GM10248 (cell line): ENCODE measurements around the gene ZCCHC2.
A peak's percentile ranks its signal among the peaks of the same experiment; 100 is the strongest.

Source experiments
- CTCF ChIA-PET: fragments of 300-600 bp; sonication (Branson Sonifier 250); formaldehyde crosslinking; extraction: SDS; loops from one replicate; lab custom pipeline; 2021; ENCODE audit warnings: antibody characterized with exemption; lab: Yijun Ruan, JAX
- POLR2A ChIA-PET: fragments of 350-650 bp; sonication (Branson Sonifier 250); formaldehyde crosslinking; extraction: SDS; loops from one replicate; lab custom pipeline; 2020; ENCODE audit warnings: antibody characterized with exemption; lab: Yijun Ruan, JAX
- DNase-seq: peaks from one replicate; pipeline ENCODE4 v3.0.0; 2012; ENCODE audit errors: extremely low spot score
- CTCF ChIP-seq: IDR thresholded peaks from 2 replicates; pipeline ENCODE4 v1.5.1; 2012; ENCODE audit warnings: mild to moderate bottlenecking, low read depth; ENCODE audit errors: extremely low read depth, missing control alignments, control extremely low read depth

Gene ZCCHC2

GRCh38 chr18:62516242-62516641 lies 6.6 kb upstream of the ZCCHC2 start:
- POLR2A ChIA-PET, result no interaction called here

GRCh38 chr18:62518460-62519375 lies 4.1 kb upstream of the ZCCHC2 start:
- no peak for DNase-seq
- POLR2A ChIA-PET, result no interaction called here
- TF ChIP-seq CTCF, result no peak
- CTCF ChIA-PET, result no interaction called here

More at GRCh38 chr18:62516242-62516641, 6.6 kb upstream of the ZCCHC2 start:
- TF ChIP-seq CTCF, result no peak
- DNase-seq, result no peak
- CTCF ChIA-PET, result no interaction called here

- POLR2A ChIA-PET, result no interaction called here
- CTCF ChIA-PET, result interaction anchor here (2.1 kb wide), 1 partner anchor 8 kb away, joined by 10 read pairs; no protein-coding TSS in a partner anchor
- no peak for TF ChIP-seq CTCF
- no peak for DNase-seq
These were observed 3.1 kb upstream of the ZCCHC2 start for GRCh38 chr18:62519684-62520083.

- DNase-seq, result no peak
- no peak for TF ChIP-seq CTCF
- POLR2A ChIA-PET, result no interaction called here
- CTCF ChIA-PET, result interaction anchor here (1.0 to 3.0 kb wide), 4 partner anchors 10 to 274 kb away, joined by 3 to 10 read pairs (median 6); no protein-coding TSS in a partner anchor
These were observed 1.7 kb upstream of the ZCCHC2 start for GRCh38 chr18:62521082-62521481.

- TF ChIP-seq CTCF, result no peak
- ChIA-PET POLR2A (no interaction called here), CTCF (interaction anchor here (1.0 to 3.0 kb wide), 5 partner anchors 10 to 274 kb away, joined by 3 to 10 read pairs (median 3); no protein-coding TSS in a partner anchor)
- no peak for DNase-seq
These were observed 1.2 kb upstream of the ZCCHC2 start for GRCh38 chr18:62521593-62521992.

- POLR2A ChIA-PET, result interaction anchor here (1.0 kb wide), 1 partner anchor 193 kb away, joined by 3 read pairs; no protein-coding TSS in a partner anchor
- TF ChIP-seq CTCF, result peak; percentile 9
- CTCF ChIA-PET, result interaction anchor here (1.3 to 3.0 kb wide), 5 partner anchors 13 to 97 kb away, joined by 3 to 10 read pairs (median 4); no protein-coding TSS in a partner anchor
These were observed 684 bp upstream of the ZCCHC2 start for GRCh38 chr18:62522178-62522503.

More at GRCh38 chr18:62522178-62522503, 684 bp upstream of the ZCCHC2 start:
- DNase-seq, result no peak
